Thyroid gland (tissue), 4 donors: ENCODE results near the gene TFCP2.

Experiments
- POLR2A ChIP-seq, 2 donors: fragments of 450-650 bp; IDR thresholded peaks; one replicate each; pipeline ENCODE4 v1.6.1; 2017; ENCODE audit warnings: antibody characterized with exemption in 2 of 2, mild to moderate bottlenecking in 2 of 2, moderate library complexity in 1 of 2
- TF ChIP-seq, protein P1 (sequence below), 6 experiments: fragments of 200-600 bp in 3 of 6; fragments of 450-650 bp in 3 of 6; sonication (generic) in 3 of 6; IDR thresholded peaks; one replicate each; pipeline ENCODE4 v1.5.1; 2016 to 2019; ENCODE audit warnings: antibody characterized with exemption in 6 of 6, mild to moderate bottlenecking in 2 of 6, inconsistent platforms in 1 of 6, moderate library complexity in 1 of 6

DNA sequence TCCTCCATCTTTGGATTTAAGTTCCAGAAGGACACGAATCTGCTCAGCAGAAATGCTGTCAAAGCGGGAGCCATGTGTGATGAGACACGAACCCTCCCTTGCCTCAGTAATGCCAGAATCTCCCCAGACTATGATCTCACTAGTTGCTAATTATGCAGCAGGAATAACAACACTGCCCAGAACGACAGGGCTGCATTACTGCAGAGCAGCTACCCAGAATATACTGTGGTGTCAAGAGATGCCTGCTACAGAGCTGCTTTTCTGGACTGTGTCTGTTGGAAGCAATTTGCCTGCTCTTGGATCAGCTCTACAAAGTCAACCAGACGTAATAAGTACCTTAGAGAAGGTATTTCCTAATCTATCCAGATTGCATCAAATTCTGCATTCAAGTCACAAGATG is 95.0 kb downstream of the TFCP2 start:
- TF ChIP-seq, protein P1, sequence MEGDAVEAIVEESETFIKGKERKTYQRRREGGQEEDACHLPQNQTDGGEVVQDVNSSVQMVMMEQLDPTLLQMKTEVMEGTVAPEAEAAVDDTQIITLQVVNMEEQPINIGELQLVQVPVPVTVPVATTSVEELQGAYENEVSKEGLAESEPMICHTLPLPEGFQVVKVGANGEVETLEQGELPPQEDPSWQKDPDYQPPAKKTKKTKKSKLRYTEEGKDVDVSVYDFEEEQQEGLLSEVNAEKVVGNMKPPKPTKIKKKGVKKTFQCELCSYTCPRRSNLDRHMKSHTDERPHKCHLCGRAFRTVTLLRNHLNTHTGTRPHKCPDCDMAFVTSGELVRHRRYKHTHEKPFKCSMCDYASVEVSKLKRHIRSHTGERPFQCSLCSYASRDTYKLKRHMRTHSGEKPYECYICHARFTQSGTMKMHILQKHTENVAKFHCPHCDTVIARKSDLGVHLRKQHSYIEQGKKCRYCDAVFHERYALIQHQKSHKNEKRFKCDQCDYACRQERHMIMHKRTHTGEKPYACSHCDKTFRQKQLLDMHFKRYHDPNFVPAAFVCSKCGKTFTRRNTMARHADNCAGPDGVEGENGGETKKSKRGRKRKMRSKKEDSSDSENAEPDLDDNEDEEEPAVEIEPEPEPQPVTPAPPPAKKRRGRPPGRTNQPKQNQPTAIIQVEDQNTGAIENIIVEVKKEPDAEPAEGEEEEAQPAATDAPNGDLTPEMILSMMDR (IDR thresholded peaks at IDR 0.05) = no peak
- no peak for TF ChIP-seq POLR2A (IDR thresholded peaks at IDR 0.05)
